Myocyte (in vitro differentiated cells): Measurements from ENCODE around the gene WDR62. TPM values are rescaled to one million over a fixed set of nuclear protein-coding genes. Genes with fewer than 3 reads are reported as not detected.
"Not testable (repeated sequence)": the region's sequence is repeated elsewhere in the genome, so short reads cannot be mapped to it uniquely, and the experiment has no call there.

Experiments used
- DNase-seq: peaks from one replicate; pipeline ENCODE4 v3.0.0-alpha.2; 2012; ENCODE audit warnings: low read depth
- total RNA-seq: library from RNA; depleted of rRNA; stranded (reverse); fragments of >200 nt; gene quantifications from 2 replicates; pipeline ENCODE4 v1.2.3, GENCODE V29; 2014

WDR62 gene
- total RNA-seq, 1 donor from 2014 or later = 5.3 TPM

DNA sequence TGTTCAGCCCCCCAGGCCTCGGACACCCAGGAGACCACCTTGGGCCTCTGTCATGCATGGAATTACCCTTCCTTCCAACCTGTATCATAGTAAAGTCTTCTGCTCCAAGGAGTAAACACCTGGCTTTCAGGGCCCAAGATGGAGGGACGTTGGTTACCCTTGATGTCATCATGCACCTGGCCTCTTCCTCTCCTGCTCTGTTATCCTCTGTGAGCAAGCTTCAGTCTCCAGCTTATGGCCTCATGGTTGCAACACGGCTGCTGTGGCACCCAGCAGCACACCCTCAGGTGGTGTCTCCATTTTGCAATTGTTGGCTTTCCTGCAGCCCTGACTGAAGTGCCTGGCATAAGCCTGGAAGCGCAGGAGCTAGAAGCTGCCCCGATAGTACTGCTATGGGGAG is 52.3 kb downstream of the WDR62 start:
- DNase-seq = no peak

DNA sequence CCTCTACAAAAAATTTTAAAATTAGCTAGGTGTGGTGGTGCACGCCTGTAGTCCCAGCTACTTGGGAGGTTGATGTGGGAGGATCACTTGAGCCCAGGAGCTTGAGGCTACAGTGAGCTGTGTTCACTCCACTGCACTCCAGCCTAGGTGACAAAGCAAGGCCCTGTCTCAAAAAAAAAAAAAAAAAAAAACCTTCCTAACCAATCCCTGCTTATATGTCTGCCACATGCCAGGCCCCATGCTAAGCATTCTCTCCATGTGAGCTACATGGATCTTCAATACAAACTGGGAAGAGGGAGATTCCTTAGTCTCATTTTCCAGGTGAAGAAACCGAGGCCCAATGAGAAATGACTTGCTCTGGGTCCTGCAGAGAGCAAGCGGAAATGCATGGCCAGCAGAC is 54.0 kb downstream of the WDR62 start:
- DNase-seq = no peak

DNA sequence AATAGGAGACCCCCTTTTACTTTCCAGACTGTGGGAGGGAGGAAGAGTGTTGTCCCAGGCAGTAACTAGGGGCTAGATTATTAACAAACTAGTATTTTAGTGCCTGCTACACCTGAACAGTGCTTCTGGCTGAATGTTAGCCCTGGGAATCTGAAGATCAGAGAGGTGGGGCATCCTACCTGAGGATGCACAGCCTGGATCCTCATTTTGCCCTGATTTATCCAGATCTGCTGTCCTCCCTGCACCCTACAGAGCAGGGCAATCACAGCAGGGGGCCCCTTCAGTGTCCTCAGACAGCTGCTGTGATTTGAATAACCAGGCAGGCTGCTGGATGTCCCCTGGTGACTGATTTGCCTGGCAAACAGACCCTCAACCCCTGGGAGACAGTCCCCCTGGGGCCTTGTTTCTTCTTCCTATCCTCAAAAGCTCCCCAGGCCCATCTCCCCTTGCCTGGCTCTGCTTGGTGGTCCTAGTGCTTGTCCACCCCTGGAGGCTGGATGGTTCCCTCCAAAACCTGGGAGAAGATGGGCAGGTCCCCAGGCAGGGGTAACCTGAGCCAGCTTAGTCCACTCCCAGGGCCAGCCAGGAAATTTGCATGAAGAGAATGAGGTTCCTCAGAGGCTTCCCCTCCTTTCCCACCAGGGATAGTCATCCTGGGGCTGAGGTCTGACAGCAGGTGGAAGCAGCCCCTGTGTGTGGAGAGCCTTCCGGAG is 55.9 kb downstream of the WDR62 start, which contains the start of gene OVOL3:
Gene OVOL3 (plus strand): TSS at position 657 of the 713 bp plus-strand sequence. CDS start 60 bp downstream, outside the sequence.
- no peak for DNase-seq

DNA sequence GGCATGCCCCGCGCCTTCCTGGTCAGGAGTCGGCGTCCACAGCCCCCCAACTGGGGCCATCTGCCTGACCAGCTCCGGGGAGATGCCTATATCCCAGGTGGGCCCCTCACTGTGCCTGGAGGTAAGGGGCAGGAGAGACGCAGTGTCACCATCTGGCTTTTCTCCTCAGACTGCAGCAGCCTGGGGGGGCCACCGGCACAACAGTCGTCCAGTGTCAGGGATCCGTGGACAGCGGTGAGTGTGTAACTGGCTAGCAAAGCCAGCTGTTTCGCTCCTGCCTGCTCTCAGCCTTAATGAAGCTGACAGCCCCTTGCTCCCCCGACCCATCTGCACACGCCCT is 56.5 kb downstream of the WDR62 start:
- no peak for DNase-seq

DNA sequence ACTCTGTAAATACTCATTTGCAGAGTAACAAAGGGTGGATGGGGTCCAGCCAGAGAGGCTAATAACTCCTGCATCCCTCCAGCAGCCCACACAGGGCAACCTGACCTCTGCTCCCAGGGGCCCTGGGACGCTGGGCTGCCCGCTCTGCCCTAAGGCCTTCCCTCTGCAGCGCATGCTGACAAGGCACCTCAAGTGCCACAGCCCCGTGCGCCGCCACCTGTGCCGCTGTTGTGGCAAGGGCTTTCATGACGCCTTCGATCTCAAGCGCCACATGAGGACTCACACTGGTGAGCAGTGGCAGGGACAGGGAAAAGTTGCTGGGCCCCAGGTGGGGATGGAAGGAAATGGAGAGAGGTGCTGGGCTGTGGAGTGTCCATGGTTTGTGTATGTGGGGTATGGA is 58.0 kb downstream of the WDR62 start:
- DNase-seq = no peak

DNA sequence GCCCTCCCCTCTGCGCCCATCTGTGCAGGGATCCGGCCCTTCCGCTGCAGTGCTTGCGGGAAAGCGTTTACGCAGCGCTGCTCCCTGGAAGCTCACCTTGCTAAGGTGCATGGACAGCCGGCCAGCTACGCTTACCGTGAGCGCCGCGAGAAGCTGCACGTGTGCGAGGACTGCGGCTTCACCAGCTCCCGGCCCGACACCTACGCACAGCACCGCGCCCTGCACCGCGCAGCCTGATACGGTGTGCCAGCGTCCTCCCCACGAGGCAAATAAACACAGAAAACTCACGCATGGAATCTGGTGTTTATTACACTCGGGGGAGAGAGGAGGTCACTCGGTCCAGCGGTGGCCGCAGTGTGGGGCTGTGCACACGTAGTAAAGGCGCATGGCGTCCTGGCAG is 58.7 kb downstream of the WDR62 start:
- DNase-seq = no peak

DNA sequence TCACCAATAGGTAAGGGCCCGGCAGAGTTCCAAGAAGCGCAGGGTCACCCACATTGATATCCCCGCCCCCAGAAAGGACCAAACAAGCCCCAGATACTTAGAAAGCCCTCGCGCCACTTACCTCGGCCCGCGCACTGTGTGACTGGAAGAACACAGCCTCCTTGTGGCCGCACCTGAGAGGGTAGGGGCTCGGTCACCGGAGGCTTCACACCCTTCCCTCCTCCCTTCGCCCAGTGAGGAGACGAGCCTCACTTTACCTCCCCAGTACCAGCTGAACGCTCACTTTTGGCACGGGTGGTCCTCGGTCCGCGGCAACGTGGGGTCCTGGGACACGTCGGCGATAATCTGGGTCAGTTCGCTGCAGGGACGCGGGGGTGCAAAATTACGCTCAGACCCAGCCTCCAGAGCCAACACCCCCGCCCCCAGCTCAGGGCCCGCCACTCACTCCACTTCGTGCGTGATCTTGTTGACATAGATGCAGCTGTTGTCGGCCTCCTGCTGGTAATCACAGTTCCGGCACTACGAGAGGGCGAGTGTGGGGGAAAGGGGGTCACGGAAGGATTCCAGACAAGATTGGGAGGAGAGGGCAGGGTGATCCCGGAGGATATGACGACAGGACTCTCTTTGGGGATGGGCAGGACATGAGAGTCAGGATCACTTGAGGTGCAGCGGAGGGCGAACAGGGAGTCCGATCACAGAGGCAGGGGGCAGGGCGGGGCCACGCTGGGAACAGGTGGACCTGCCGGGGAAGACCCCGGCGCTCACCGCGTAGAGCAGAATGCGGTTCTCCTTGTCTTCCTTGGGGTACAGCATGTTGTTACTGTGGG is 59.4 kb downstream of the WDR62 start:
- peak; percentile 78 for DNase-seq

DNA sequence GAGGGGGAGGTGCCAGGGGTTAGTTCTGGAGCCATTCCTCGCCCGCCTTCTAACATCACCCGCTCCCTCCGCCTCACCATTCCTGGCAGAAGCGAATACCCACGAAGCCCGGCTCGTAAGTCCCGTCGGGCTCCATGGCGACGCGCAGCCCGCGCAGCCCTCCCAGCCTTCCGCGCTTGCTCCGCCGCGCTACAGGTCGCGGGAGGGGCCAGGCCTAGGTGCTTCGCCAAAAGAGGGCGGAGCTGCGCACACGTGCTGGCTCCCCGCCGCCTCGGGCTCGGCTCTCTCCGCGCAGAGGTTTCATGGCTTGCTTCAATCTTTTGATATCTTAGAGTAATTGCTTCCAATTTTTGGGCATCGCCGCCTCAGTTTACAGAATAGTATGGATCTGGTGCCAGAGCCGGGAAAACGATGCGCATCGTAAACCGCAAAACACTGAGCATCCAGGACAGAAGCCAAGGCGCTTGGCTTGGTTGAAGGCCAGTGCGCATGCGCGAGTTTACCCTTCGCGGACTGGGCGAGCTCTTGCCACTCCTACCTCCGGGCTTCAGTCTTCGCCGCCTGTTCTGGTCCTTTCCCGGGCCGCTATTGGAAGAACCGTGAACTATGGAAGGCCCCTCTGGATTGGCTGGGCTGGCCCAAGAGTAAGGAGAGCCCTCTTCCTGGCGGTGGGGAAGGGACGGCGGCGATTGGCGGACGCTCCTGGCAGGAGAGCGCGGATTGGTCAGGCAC is 60.2 kb downstream of the WDR62 start, which contains the start of gene POLR2I:
Gene POLR2I (minus strand): TSS at position 155 of the 732 bp plus-strand sequence. CDS start 19 bp downstream, at position 136.
- DNase-seq = peak; percentile 100

DNA sequence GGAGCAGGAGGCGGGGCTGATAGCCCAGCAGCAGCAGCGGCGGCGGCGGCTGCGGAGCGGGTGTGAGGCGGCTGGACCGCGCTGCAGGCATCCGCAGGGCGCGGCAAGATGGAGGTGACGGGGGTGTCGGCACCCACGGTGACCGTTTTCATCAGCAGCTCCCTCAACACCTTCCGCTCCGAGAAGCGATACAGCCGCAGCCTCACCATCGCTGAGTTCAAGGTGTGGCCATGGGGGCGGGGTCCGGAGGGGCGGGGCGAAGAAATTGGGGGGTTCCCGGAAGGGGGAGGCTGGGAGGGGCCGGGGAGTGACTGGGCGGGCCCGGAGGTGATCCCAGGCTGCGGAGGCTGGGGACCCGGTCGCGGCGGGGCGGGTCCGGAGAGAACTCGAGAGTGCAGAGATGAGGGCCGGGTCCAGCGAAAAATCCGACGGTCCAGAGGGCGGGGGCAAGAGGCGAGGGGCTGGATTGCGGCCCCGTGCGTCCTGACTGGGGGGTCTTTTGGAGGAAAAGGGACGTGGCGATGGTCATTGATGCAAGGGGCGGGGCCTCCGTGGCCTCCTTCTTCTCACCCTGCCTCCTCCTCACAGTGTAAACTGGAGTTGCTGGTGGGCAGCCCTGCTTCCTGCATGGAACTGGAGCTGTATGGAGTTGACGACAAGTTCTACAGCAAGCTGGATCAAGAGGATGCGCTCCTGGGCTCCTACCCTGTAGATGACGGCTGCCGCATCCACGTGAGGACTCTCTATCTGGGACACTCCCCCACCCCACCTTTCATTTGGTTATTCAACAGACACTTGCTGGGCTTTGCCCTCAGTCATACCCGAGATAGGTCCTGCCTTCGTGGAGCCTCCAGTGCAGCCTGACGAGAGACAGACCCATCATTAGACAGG is 61.0 kb downstream of the WDR62 start, which contains the start of gene TBCB:
Gene TBCB (plus strand): TSS at position 16 of the 891 bp plus-strand sequence. CDS start 93 bp downstream, at position 109.
- no peak for DNase-seq

DNA sequence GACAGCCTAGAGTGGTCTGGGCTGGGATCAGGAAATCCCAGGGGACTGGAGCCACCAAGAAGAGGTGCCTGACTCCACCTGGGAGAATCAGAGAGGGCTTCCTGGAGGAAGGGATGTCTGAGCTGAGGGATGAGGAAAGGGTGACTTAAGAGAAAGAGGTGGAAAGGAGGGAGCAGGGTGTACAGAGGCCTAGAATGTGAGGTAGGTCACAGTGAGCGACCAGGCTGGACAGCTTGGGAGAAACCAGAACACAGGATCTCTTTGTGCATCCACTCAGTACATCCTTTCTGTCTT is 61.6 kb downstream of the WDR62 start:
- DNase-seq = no peak

DNA sequence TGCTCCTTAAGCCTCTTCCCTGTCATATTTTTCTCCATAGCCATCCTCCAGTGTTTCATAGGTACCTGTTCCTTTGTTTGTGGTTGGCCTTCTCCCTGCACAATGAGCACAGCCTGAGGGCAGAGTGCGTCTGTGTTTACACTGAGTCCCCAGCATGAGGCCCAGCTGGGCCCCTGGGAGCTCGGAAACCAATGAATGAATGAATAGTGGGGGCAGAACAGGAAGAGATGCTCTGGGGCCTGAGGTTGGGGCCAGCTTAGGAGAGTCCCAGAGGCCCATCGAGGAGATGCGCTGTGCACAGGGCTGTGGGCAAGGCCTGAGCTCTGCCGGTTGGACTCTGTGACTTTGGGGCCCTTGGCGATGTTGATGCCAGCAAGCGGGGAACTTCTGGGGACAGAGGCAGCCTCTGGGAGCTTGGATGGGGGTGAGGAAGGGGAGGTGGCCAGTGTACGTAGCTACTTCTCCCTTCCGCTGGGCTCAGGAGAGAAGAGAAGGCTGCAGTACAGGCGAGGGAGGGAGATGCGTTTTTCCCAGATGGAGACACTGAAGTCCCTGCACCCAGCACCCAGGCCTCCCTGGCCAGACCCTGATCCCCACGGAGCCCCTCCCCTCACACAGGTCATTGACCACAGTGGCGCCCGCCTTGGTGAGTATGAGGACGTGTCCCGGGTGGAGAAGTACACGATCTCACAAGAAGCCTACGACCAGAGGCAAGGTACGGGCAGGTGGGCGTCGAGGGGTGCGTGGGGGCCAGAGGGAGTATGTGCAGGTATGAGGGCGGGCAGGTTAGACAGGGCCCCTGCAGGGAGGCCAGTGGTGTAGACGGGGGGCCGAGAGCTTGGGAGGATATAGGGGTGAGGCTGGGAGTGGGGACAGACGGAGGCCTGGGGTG is 65.6 kb downstream of the WDR62 start:
- no peak for DNase-seq

DNA sequence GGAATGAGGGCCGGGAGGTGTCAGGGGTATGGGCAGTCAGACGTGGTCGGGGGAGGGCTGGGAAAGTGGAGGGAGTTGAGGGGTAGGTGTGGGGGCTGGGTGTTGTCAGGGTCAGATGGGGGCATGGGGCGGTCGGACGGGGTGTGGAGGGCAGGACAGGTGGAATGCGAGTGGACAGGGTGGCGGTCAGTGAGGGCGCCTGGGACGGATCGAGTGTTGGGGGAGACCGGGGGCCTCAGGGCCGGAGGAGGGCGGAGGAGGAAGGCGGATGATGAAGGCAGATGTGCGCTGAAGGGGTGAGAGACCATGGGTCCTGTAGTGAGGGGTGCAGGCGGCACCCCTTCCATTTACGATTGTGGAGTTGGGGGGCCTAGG is 66.3 kb downstream of the WDR62 start:
- no peak for DNase-seq

DNA sequence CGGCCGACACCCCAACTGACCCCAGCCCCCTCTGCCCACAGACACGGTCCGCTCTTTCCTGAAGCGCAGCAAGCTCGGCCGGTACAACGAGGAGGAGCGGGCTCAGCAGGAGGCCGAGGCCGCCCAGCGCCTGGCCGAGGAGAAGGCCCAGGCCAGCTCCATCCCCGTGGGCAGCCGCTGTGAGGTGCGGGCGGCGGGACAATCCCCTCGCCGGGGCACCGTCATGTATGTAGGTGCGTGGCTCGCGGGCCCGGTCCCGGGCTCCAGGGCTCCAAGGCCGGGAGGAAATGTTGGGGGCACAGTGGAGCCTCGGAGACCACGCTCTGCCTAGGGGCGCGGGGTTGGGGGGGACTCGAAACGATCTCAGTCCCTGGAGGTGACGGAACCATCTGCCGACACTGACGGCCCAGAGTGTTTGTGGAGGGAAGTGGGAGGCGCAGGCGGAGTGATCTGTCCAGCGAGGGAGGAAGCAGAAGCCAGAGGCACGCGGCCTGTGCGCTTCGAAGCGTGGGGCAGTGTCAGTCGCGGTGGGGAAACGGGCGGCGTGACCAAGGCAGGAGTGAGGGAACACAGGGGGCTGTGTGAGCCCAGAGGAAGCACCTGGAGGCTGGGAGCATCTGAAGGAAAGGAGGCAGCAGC is 66.9 kb downstream of the WDR62 start:
- no peak for DNase-seq

DNA sequence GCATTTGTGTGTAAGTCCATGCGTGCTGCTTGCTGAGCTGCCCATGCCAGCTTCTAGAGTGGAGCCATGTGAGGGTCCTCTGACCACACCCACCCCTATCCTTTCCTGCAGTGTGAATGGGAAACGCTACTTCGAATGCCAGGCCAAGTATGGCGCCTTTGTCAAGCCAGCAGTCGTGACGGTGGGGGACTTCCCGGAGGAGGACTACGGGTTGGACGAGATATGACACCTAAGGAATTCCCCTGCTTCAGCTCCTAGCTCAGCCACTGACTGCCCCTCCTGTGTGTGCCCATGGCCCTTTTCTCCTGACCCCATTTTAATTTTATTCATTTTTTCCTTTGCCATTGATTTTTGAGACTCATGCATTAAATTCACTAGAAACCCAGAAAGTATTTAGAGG is 70.9 kb downstream of the WDR62 start:
- DNase-seq = no peak

DNA sequence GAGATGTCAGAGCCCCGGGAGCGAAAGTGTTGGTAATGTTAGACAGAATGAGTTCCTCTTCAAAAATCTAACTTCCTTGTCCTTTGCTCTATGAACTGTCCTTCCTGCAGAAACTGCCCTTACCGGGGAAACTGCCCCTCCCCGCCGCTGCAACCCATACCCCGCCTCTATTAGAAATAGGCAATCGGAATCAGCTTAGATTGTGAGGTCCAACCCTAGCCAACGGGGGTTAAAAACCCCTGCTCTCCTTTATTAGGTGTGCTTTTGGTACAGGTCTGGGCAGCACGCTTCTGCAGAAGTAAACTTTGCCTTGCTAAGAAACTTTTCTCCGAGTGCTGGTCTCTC is 73.7 kb downstream of the WDR62 start:
- no peak for DNase-seq

DNA sequence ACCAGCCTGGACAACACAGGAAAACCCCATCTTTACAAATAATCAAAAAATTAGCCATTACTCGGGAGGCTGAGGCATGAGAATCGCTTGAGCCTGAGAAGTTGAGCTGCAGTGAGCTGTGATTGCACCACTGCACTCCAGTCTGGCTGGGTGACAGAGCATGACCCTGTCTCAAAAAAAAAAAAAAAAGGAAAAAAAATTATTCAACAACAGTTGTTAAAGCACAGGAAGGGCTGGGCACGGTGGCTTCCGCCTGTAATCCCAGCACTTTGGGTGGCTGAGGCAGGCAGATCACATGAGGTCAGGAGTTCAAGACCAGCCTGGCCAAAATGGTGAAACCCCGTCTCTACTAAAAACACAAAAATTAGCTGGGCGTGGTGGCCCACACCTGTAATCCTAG is 76.5 kb downstream of the WDR62 start:
- not testable (repeated sequence) for DNase-seq

DNA sequence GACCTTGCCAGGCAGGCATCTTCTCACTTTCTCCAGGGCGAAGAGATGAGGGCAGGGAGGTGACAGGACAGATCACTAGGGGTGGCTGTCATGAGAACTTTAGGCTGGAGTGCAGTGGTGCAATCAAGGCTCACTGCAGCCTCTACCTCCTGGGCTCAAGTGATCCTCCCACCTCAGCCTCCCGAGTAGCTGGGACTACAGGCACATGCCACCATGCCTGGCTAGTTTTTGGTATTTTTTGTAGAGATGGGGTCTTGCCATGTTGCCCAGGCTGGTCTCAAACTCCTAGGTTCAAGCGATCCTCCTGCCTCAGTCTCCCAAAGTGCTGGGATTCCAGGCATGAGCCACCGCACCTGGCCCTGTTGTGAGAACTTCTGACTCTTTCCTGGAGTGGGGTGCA is 80.2 kb downstream of the WDR62 start:
- not testable (repeated sequence) for DNase-seq

DNA sequence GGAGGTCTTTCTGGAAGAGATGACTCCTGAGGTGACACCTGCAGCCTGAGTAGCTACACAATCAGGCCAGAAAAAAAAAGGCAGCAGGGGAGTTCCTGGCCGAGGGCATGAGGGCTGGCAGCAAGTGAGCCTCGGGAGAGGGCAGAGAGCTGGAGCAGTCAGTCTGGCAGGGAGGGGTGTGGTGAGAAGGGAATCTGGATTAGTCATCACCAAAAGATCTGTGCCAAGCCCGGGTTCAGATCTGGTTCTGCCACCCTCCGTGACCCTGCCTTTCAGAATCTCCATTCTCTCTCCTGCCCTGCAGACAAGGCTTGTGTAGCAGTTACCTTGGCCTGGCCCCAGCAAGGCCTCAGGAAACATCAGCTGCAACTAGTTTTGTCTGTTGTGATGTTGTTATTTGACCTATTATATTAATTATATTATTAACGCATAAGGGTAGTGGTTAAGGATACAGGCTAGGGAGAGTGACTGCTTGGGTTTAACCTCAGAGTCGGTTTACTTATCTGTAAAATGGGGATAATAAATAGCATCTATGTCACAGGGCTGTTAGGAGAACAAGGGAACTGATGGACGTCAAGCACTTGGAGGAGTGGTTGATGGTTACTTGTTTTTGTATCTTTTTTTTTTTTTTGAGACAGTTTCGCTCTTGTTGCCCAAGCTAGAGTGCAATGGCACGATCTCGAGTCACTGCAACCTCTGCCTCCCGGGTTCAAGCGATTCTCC is 82.4 kb downstream of the WDR62 start:
- DNase-seq = peak; percentile 91

DNA sequence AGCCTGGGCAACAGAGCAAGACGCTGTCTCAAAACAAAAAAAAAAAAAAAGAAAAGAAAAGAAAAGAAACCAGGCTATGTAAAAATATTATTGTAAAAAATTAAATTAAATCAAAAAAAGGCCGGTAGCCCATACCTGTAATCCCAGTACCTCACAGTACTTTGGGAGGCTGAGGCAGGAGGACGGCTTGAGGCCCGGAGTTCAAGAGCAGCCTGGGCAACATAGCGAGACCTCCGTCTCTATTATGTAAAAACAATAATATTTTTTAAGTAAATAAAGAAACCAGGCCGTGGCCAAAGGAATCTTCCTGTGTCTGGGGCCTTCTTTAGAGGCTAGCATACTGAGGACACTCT is 84.4 kb downstream of the WDR62 start:
- no peak for DNase-seq
